Stimulated activated CD8-positive, alpha-beta memory T cell treated with anti-CD3 and anti-CD28 coated beads, Interleukin-12 subunit alpha, Interleukin-12 subunit beta, amount 100 ng/mL, for 24 hours (primary cell): ENCODE data around the gene NDUFS6.

ENCODE experiments used
- DNase-seq: peaks from one replicate; pipeline ENCODE4 v3.0.0-alpha.2; 2020; ENCODE audit errors: extremely low read depth

The NDUFS6 gene

GRCh38 chr5:1851290-1851934 is 50.2 kb downstream of the NDUFS6 start:
- DNase-seq: no peak

GRCh38 chr5:1852324-1852947 is 51.2 kb downstream of the NDUFS6 start:
- no peak for DNase-seq

GRCh38 chr5:1853531-1853930 is 52.3 kb downstream of the NDUFS6 start:
- DNase-seq: no peak

- DNase-seq: no peak
These were observed 53.9 kb downstream of the NDUFS6 start for GRCh38 chr5:1855075-1855474.

GRCh38 chr5:1855596-1855995 is 54.4 kb downstream of the NDUFS6 start:
- no peak for DNase-seq

GRCh38 chr5:1856596-1857255 is 55.5 kb downstream of the NDUFS6 start:
- no peak for DNase-seq

- DNase-seq: no peak
These were observed 56.0 kb downstream of the NDUFS6 start for GRCh38 chr5:1857256-1857600.

- no peak for DNase-seq
These were observed 57.2 kb downstream of the NDUFS6 start for GRCh38 chr5:1858436-1858835.

- DNase-seq: no peak
These were observed 57.9 kb downstream of the NDUFS6 start for GRCh38 chr5:1859099-1859498.

- no peak for DNase-seq
These were observed 58.9 kb downstream of the NDUFS6 start for GRCh38 chr5:1860021-1860610.

GRCh38 chr5:1860949-1861348 is 59.7 kb downstream of the NDUFS6 start:
- no peak for DNase-seq

GRCh38 chr5:1864896-1865440 is 63.8 kb downstream of the NDUFS6 start:
- DNase-seq: no peak

GRCh38 chr5:1865486-1865885 is 64.3 kb downstream of the NDUFS6 start:
- DNase-seq: no peak
